ENCODE data around the gene EPHA7.

DNA sequence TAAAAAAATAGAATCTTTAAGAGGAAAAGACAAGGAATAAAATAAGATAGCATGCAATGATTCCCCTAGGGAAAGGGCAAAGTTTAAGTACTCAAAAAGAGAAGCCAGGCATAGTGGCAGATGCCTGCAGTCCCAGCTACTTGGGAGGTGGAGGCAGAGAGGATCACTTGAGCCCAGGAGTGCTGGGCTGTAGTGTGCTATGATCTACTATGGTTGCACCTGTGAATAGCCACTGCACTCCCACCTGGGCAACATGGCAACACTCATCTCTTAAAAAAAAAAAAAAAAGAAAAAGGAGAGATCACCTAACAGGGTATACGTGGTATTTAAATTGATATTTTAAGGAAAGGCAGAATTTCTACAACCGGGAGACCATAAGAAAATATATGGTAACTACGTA is 16.0 kb downstream of the EPHA7 start:
- TF ChIP-seq, protein P1, sequence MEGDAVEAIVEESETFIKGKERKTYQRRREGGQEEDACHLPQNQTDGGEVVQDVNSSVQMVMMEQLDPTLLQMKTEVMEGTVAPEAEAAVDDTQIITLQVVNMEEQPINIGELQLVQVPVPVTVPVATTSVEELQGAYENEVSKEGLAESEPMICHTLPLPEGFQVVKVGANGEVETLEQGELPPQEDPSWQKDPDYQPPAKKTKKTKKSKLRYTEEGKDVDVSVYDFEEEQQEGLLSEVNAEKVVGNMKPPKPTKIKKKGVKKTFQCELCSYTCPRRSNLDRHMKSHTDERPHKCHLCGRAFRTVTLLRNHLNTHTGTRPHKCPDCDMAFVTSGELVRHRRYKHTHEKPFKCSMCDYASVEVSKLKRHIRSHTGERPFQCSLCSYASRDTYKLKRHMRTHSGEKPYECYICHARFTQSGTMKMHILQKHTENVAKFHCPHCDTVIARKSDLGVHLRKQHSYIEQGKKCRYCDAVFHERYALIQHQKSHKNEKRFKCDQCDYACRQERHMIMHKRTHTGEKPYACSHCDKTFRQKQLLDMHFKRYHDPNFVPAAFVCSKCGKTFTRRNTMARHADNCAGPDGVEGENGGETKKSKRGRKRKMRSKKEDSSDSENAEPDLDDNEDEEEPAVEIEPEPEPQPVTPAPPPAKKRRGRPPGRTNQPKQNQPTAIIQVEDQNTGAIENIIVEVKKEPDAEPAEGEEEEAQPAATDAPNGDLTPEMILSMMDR (conservative IDR thresholded peaks at IDR 0.05; ENCODE audit: low read length), result no peak
- no peak for TF ChIP-seq EZH2phosphoT487 (IDR thresholded peaks at IDR 0.05; ENCODE audit: borderline replicate concordance, low read depth, low read length)

All from OCI-LY7 (cell line).